ENCODE measurements around the gene MCHR1. TPM values are rescaled to one million over a fixed set of nuclear protein-coding genes. Genes with fewer than 3 reads are reported as not detected.

MCHR1 gene
- total and polyA plus RNA-seq, 9 of the 15 experiments (the other 6 are each of a cell fraction or from before 2014, with no cell fraction given), result 0.03 to 0.50 TPM; not detected in 7

DNA sequence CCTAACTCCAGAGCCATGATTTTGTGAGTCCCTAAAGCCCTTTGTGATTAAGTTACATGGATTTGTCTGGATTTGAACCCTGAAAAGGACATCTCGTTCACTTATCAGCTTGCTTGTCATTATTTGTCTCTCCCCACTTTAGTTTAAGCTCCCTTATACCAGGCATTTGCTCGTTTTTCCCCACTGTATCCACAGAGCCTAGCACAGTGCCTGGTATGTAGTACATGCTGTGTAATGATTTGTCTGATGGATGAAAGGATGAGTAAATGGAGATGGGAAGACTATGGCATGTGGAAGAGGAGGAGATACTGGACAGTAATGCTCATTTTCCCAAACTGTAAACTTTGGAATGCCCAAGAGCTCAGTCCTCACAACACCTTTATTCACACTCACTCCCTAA lies 9.2 kb upstream of the MCHR1 start (continued):
- no peak for TF ChIP-seq TEAD4 (IDR thresholded peaks at IDR 0.05; ENCODE audit: low read length)
- no peak for TF ChIP-seq TEAD4 (CRISPR knock-in tag; IDR thresholded peaks at IDR 0.05; ENCODE audit: borderline replicate concordance)

DNA sequence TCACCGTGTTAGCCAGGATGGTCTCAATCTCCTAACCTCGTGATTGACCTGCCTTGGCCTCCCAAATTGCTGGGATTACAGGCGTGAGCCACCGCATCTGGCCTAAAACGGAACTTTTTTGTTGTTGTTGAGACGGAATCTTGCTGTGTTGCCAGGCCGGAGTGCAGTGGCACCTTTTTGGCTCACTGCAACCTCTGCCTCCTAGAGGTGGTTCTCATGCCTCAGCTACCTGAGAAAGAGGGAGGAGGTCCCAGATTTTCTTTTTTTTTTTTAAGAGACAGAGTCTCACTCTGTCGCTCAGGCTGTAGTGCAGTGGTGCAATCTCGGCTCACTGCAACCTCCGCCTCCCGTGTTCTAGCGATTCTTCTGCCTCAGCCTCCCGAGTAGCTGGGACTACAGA lies 7.9 kb upstream of the MCHR1 start:
- BruUV-seq (replicated peaks), result no TSS peak
- Histone ChIP-seq H3K9me1 (ENCODE audit: control insufficient read depth, insufficient read depth, low read length) (no peaks in the 10 kb centered on the region), H3K4me2 (ENCODE audit: insufficient read depth, low read length) (no peak overlapping the region), H3K4me3 (no peak overlapping the region), H3K36me3 (ENCODE audit: control insufficient read depth, insufficient read depth, low read length) (no peaks in the 10 kb centered on the region), H3K27me3 (ENCODE audit: control insufficient read depth in 2 of 2, insufficient read depth in 2 of 2, low read length in 2 of 2) (no peaks in the 10 kb centered on the region), H3K79me2 (ENCODE audit: control insufficient read depth, insufficient read depth, low read length) (no peaks in the 10 kb centered on the region), H3K9ac (ENCODE audit: insufficient read depth in 1 of 2, low read depth in 2 of 2, low read length in 2 of 2) (no peak overlapping the region), H4K20me1 (replicated peaks; ENCODE audit: control insufficient read depth, insufficient read depth, low read length) (no peaks in the 10 kb centered on the region), H2AFZ (ENCODE audit: low read depth, low read length) (no peak overlapping the region), H3K4me1 (replicated peaks in 1 of 2; ENCODE audit: control insufficient read depth in 2 of 2, insufficient read depth in 2 of 2, low read length in 2 of 2) (peaks cover 0 to 24% of the 10 kb centered on the region in 2 experiments; a peak in 3 of 5 replicates), H3K27ac (ENCODE audit: extremely low read depth, low read depth, low read length) (no peak overlapping the region), H3K9me3 (replicated peaks; ENCODE audit: control insufficient read depth, insufficient read depth, low read depth, low read length) (no peaks in the 10 kb centered on the region; the same call in 1 of the 2 replicates)
- DNase-seq (ENCODE audit: extremely low read depth in 1 of 4, low spot score in 3 of 4), result no peak
- TF ChIP-seq, protein P1, sequence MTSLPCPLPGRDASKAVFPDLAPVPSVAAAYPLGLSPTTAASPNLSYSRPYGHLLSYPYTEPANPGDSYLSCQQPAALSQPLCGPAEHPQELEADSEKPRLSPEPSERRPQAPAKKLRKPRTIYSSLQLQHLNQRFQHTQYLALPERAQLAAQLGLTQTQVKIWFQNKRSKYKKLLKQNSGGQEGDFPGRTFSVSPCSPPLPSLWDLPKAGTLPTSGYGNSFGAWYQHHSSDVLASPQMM (CRISPR knock-in tag; IDR thresholded peaks at IDR 0.05), result no peak
- TF ChIP-seq NCOA6 (IDR thresholded peaks at IDR 0.05), result no peak
- TF ChIP-seq BRD4 (IDR thresholded peaks at IDR 0.05), result no peak
- TF ChIP-seq ZNF699 (CRISPR knock-in tag; IDR thresholded peaks at IDR 0.05; ENCODE audit: insufficient replicate concordance), result no peak
- TF ChIP-seq MCM7 (IDR thresholded peaks at IDR 0.05), result no peak
- no peak for TF ChIP-seq JUND (IDR thresholded peaks at IDR 0.05; ENCODE audit: borderline replicate concordance, low read depth, low read length)
- TF ChIP-seq JUND (tag; IDR thresholded peaks at IDR 0.05; ENCODE audit: borderline replicate concordance, low read depth, low read length), result no peak
- TF ChIP-seq, protein P2, sequence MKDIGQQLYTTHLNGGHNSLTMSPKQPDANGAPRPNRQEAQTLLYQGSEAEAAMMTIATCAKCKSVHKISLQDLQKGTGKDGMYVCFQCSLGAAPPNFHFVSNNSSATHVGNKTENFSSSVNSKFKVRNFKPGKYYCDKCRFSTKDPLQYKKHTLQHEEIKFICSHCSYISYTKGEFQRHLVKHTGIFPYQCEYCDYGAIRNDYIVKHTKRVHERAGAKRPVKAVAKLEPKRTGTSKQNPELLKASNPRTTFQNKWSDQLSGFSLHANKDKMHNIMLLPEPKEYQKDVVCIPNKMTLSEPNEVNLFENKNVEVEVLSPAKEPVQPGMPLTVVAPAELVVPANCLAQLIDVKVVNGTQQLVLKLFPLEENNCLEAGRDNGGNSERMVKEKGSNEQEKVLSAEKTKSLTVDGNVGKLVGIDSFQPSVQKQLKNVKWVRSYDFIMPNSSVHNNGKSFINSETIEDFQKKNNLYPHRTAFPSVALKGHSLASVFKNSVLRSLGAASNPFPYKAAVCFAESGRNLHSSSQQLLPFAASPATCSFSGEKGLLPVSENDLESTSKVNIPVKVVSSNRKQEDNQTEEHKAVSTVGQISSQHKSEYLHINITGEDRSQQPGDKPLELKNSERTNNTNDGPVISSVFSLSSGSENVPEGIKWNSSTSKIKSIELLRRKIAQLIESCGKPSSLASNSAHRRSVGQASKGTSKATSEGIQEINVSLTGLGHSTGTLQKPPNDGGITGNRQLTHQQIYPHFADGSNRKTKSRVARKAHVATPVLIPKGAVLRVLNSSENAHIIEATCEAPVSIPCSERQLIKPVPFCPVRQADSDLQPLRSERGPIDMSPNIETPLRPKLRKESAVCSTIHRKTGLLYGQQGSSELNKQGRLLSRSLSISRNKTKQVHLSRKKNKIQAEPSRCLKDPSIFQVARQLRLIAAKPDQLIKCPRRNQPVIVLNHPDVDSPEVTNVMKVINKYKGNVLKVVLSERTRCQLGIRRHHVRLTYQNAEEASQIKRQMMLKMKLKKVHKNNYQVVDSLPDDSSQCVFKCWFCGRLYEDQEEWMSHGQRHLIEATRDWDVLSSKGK (CRISPR knock-in tag; IDR thresholded peaks at IDR 0.05), result no peak
- ChIA-PET CTCF (ENCODE audit: low intra/inter-chr PET ratio) (no interaction called here), POLR2A (interaction anchor here (1.3 kb wide), 1 partner anchor 34 kb away, joined by 4 read pairs; no protein-coding TSS in a partner anchor)
- intact Hi-C loops (cut with micrococcal nuclease) (no loop called here), in situ Hi-C loops (cut with MboI) (no loop called here)
- 52% methylated on average over 7 of the region's 13 CpGs for WGBS (ENCODE audit: insufficient coverage, low coverage, missing lambda C conversion rate)
- FAIRE-seq, result no peak
- ATAC-seq, result no peak

Data from K562 (cell line).